ENCODE results near the gene GJA3.
"Not testable (repeated sequence)": the region's sequence is repeated elsewhere in the genome, so short reads cannot be mapped to it uniquely, and the experiment has no call there.

The GJA3 gene

DNA sequence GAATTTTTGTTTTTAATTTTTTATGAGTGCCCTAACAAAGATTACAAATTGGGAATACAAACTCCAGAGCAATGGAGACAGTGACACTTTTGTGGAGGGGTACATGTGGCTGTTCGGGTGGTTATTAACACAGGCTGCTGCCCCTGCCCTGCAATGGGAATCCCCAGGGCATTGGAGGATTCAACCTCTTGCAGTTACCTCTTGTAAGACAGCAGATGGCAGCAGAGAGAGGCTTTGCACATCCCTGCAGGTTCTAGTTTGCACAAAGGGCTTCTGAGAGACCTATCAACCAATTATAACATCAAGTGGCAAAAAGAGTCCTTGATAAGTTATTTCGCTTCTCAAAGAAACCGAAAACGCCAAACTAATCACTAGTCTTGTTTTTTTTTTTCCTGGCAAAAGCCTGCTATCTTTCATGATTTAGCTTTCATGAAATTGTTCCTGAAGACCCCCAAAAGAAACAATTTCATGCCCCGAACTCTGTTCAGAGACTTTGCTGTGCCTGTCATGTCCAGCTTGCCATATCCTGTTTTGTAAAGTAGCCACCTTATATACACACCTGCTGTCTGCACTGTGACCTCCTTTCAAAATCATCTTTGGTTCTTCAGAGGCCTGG lies 21.5 kb upstream of the GJA3 start:
- no peak for DNase-seq (ENCODE audit: low read depth in 2 of 2, low spot score in 1 of 2)

DNA sequence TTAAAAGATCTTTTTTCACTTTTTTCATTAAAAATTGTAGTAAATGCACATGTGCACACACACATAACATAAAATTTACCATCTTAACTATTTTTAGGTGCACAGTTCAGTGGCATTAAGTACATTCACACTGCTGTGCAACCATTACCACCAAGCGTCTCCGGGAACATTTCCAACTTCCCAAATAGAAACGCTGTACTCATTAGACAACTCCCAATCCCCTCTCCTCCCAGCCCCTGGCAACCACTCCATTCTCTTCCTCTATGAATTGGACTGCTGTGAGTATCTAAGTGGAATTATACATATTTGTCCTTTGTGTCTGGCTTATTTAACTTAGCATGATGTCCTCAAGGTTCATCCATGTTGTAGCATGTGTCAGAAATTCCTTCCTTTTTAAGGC lies 20.3 kb upstream of the GJA3 start:
- no peak for DNase-seq (ENCODE audit: low read depth in 2 of 2, low spot score in 1 of 2)

DNA sequence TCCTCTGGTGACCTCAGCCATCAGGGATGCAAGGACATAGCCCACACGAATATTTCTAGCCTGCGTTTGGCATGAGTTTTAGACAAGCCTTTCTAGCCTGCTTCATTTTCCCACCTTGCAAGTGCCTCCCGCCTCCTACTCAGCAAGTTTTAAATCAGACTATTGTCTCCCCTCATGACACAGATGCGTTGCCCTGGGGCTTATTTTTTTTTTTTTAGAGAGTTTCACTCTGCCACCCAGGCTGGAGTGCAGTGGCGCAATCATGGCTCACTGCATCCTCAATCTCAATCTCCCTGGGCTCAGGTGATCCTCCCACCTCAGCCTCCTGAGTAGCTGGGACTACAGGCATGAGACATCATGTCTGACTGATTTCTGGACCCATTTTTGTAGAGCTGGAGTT lies 17.3 kb upstream of the GJA3 start:
- DNase-seq (ENCODE audit: low read depth in 2 of 2, low spot score in 1 of 2), result no peak

DNA sequence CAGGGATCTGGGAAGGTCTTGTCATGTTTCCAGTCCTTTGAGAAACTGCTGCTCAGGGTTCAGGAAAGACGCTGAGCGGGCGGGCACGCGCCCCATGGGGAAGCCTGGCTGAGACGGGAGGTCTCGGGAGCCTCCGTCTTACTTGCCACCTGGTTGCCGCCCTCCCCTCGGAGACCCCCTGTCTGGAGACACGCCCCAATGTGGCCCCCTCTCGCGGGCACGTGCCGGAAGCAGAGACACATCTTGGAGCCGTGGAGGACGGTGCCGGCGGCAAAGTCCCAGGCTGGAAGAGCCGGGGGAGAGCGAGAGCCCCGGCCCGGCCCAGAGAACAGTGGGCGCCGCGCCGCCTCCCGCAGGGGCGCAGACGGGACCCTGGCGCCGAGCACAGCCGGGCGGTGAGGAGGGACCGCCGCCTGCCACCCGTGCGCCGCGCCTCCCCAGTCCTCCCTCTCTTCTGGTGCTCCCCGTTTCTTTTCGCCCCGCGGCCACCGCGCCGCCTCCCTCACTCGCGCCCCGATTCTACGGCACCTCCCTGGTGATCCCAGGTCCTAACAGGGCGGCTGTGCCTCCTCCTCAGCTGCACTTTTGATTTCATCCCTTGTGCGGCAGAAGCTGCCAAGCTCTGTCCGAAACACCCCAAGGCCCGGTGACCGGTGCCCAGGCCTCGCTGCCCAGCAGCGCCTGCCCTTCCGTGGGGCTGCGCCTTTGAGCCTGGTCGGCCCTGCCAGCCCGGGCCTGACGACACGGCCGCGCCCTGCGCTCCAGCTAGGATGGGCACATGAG lies 16.4 kb upstream of the GJA3 start:
- no peak for DNase-seq (ENCODE audit: low read depth in 2 of 2, low spot score in 1 of 2)

DNA sequence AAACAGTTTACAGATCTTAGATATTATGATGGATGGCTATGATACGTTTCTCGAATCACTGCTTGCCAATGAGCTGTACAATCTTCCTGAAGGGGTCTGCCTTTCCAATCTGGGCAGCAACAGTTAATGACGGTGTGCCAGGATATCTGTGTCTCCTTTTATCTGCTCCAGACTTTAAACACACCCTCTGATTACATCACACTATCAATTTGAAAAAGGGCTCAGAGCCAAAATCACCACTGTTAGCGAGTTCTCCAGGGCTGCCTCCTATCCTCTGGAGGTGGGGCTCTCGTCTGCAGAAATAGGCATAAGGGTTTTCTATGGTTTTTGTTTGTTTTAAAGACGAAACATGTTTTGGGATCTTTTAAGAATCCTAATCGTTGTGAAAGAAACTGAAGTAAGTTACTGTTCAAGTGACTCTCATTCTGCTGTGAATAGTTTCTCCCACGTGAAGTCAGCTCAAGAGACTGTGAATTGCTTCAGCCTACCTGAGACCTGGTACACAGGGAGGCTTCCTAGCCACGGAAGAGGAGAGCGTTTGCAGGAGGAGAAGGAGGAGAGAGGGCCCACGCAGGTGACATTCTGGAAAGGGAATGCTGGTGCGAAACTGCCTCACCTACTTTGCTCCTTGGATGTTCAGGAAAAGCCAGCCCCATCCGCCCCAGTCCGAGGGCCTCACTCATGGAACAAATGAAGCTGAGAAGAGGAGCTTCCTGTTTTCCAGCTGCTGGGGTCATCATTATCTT lies 15.2 kb upstream of the GJA3 start:
- no peak for DNase-seq (ENCODE audit: low read depth in 2 of 2, low spot score in 1 of 2)

DNA sequence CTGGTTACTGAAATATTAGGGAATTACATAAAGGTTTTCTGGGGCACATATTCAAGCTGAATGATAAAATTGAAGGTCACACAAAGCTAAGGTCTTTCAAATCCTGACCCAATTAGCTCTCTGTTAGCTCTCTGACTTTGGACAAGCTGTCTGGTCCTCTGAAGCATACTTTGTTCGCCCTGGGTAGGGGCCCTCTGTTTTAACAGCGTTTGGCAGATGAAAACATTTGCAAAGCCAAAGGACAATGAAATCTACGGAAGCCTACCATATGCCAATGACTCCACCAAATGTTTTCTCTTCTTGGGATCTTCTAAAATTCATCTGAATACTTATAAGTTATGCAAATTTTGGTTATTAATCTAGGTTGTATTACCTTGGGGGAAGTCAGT lies 14.5 kb upstream of the GJA3 start:
- DNase-seq (ENCODE audit: low read depth in 2 of 2, low spot score in 1 of 2), result no peak

DNA sequence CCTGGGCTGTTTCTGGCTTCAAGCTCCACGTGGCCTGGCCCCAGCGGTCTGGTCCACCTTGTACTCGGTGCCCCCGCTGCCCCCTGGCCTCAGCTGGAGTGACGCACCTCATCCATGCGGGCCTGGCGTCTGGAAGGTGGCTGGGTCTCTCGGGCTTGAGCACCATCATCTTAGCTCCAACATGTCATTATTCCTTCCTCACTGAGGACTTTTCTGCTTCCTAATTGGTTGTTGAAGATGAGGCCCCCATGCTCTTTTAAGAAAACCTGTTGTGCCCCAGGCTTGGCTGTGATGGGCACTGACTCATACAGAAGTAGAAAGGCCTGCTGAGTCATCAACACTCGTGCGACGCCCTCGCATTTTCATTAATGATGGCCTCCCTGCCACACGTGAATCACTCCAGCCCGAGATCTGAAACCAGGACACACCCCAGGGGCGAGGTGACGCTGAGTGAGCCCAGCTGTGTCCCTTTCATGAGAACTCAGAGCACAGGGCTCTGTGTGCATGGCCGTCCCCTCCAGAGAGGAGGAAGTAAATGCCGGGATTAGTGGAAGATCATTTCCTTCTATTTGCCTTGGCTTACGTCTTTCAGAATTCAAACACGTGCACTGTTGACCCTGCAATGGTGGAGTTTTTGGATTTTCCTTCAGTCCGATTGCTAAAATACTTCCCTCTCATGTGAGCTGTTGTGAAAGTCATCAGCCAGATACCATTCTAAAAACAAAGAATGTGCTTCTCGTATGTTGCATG lies 14.0 kb upstream of the GJA3 start:
- DNase-seq (ENCODE audit: low read depth in 2 of 2, low spot score in 1 of 2), result peak; percentile 48 to 61

DNA sequence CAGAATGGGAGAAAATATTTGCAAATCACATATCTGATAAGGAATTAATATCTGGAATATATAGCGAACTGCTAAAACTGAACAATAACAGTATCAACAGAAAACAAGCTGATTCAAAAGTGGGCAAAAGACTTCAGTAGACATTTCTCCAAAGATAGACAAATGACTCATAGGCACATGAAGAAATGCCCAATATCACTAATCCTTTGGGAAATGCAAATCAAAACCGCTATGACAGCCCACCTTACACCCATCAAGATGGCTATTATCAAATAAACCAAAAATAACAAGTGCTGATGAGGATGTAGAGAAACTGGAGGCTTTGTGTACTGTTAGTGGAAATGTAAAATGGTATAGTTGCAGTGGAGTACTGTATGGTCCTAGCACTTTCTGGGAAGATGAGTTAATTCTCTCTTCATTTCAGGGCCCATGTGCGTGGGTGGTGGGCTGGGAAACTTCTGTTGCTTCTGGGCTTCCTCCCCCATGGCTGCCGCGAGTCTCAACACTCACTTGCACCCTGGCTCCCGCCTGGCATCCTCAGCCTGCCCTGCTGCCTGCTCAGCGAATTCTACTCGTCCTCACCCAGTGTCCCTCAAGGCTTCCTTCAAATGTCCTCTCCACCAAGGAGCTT lies 12.4 kb upstream of the GJA3 start:
- DNase-seq (ENCODE audit: low read depth in 2 of 2, low spot score in 1 of 2), result no peak

DNA sequence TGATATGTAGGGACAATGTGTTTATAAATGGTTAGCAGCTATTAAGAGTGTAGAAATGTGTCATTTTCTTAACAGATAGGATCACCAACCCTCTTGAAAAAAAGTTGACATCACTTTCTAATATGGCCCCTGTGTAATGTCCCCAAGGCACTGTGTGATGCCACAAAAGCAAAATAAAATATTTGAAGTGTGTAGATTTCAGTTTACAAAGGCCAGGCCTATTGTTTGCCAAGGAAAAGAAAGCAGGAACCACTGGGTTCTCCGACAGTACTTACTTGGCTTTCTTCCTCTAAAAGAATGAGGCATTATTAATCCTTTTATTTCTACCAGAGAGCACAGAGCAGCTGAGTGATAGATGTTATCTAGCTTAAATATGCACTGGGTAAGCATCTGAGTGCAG lies 10.5 kb upstream of the GJA3 start:
- no peak for DNase-seq (ENCODE audit: low read depth in 2 of 2, low spot score in 1 of 2)

DNA sequence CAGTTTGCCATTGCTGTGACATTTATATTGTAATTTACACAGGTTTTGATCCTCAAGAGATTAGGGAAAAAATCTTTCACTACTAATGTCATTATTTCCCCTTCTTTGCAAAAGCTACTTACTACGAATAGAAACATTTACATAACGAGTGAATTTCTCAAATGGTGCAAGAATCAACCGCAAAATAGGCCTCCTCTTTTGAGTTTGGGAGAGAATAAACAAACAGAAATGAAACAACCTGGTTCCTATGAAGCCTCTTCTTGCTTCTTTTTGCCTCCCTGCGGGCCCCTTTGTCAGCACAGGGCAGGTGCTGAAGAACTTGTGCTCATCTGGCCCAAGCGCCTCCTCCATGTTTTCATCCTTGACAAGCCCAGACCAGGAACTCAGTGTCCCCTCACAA lies 10.1 kb upstream of the GJA3 start:
- DNase-seq (ENCODE audit: low read depth in 2 of 2, low spot score in 1 of 2), result no peak

DNA sequence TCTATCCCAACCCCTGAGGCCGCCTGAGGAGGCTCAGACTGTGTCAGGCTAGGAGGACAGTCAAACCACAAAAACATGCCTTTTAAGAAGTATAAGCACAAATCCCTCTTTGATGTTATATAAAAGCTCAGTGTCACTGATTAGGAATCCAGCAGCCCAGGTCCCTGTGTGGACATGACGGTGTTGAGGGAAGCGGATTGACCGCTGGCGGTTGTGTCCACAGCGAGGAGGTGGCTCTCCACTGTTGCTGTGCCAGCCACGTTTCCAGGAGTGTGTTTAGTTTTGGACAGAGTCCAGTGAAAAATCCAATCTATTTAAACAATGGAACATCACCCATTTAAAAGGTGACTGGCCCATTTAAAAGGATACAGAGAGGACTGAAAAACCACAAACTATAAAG lies 7.5 kb upstream of the GJA3 start:
- DNase-seq (ENCODE audit: low read depth in 2 of 2, low spot score in 1 of 2), result no peak

DNA sequence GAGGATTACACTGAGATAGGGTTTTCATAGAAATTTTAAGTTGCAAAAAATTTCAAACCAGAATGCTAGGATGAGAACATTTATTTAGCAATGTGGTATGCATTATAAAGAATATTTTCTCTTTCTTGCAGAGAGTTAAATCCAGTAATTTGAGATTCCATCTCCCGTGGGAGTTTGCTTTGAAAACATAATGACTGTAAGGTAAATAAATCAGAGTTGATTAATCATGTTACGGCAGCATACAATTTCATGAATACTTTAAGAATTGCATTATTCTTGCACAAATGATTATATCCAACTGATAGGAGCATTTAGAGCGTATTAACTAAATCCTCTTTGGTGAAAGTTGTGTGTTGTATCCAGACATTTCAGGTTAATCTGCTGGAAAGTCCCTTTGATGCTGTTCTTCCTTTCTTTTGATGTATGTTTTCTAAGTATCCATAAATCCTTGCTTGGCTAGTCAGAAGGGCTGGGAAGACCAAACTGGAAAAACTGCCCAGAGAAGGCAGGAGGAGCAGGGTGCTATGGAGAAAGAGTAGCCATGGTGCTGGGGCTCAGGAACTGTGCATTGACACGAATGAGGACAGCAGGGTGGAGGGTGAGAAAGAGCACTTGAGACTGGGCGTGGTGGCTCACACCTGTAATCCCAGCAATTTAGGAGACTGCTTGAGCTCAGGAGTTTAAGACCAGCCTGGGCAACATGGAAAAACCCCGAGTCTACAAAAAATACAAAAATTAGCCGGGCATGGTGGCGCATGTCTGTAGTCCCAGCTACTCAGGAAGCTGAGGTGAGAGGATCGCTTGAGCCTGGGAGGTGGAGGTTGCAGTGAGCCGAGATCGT lies 4.8 kb upstream of the GJA3 start:
- DNase-seq (ENCODE audit: low read depth in 2 of 2, low spot score in 1 of 2), result no peak

DNA sequence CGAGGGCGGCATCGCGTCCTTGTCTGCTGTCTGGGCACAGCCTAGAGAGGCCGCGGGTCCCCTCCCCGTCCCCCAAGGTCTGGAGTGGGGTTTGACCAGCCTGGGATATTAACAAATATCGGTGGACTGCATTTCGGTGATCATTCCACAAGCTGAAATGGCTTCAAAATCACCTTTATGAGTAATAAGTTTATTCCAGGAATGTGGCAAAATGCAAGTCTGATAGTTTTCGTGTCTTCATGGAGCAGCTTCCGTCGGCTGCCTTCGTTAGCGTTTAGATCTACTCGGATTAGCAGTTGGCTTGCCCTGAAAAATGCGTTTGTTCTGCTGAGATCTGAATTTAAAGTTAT lies 1.1 kb upstream of the GJA3 start:
- DNase-seq (ENCODE audit: low read depth in 2 of 2, low spot score in 1 of 2), result no peak

DNA sequence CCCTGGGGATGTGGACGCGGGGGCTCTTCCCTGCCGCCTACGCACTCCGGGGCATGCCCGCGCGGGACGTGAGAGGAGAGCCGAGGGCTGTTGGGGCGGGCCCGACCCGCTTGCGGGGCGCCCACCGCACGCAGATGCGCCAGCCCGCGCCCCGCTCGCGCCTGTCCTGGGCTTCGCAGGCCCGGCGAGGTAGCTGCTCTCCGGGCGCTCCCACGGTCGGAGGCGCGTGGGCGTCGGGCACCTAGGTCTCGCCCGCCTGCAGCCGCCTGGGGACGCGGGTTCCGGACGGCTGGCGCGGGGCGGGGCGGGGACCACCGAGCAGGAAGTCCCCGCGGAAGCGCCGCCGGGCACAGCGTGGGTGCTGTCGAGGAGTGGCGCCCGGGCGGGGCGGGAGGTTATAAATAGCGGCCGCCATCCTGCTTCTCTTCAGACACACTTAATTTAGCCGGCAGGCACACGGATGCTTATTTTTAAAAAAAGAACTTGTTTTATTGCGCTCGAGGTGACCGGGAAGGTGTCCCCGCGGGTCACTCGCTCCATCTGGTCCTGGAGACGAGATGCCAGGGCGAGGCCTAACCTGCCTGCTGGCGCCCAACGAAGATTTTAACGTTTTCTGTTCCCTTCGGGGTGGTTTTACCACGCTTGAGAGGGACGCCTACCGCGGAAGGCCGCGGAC lies 561 bp upstream of the GJA3 start:
- peak; percentile 22 to 48 for DNase-seq (ENCODE audit: low read depth in 2 of 2, low spot score in 1 of 2)

DNA sequence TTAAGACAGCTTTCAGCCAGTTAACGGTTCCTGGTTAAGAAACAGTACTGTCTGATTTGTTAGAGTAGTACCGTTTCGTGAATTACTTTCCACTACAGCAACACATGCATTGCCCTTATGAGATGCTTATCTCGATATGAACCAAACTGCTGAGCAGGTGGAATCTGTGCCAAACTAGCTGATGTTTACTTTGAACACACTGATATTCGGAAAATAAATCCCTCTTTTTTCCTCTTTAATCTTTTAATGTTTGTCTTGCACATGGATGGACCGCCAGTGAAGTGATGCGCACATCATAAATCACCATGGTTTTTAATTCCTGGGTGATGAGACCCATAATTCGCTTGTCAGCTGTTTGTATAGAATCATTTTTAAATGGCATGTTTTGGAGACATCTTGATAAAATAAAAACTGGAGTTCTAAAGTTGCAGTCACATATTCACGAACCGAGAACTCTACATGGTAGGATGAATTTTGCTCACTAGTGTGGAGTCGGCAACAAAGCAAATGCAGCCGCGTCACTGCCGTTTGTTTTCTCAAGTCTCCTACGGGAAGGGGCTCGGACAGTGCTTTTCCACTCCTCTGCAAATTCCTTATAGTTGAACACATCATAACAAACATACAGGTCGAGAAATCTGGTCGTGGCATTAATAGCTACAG lies 1.1 kb downstream of the GJA3 start:
- no peak for DNase-seq (ENCODE audit: low read depth in 2 of 2, low spot score in 1 of 2)

DNA sequence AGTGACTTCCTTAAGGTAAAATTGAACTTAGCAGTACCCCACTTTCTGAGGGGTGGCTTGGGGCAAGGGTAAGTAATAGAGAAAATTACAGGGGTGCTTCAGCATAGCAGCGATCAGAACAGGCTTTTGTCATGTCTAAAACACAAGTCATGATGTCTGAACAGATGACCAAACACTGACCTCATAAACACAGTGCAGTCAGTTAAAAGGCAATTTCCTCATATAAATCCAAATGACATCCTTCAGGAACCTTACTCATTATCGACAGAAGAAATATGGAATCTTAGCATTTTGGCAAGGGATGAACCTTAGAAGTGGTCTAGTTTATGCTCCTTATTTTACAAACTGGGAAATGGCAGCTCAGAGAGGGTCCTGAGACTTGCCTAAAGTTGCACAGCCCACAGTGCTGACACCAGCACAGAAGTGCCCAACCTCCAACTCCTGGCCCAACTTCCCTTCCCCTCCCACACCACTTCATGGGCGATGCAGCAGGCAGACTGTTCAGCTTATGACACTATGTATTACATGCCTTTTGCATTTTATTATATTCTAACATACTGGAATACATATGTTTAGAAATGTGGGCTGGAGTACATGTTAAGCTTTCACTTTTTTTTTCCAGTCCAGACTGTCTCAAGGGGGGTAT lies 3.6 kb downstream of the GJA3 start:
- DNase-seq (ENCODE audit: low read depth in 2 of 2, low spot score in 1 of 2), result no peak

DNA sequence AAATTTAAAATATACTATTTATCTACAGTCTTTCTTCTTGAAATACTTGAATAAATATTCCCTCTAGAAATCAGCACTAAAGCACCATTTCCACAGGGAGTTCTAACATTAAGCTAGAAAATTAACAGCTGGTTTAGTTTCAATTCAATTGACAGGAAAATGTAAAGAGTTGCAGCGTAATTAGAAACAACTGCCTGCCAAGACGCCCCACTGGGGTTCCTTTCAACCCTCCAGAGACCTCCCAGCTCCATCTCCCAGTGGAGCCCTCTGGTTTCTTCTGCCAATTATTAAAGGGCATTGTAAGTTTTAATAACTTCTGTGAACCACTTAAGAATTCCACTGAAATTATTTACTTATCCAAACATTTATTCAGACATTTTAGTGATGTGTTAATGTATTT lies 4.2 kb downstream of the GJA3 start:
- no peak for DNase-seq (ENCODE audit: low read depth in 2 of 2, low spot score in 1 of 2)

DNA sequence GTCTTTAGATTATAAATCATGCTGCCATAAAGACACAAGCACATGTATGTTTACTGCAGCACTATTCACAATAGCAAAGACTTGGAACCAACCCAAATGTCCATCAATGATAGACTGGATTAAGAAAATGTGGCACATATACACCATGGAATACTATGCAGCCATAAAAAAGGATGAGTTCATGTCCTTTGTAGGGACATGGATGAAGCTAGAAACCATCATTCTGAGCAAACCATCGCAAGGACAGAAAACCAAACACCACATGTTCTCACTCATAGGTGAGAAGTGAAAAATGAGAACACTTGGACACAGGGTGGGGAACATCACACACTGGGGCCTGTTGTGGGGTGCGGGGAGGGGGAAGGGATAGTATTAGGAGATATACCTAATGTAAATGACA lies 7.6 kb downstream of the GJA3 start:
- DNase-seq (ENCODE audit: low read depth in 2 of 2, low spot score in 1 of 2), result not testable (repeated sequence)

DNA sequence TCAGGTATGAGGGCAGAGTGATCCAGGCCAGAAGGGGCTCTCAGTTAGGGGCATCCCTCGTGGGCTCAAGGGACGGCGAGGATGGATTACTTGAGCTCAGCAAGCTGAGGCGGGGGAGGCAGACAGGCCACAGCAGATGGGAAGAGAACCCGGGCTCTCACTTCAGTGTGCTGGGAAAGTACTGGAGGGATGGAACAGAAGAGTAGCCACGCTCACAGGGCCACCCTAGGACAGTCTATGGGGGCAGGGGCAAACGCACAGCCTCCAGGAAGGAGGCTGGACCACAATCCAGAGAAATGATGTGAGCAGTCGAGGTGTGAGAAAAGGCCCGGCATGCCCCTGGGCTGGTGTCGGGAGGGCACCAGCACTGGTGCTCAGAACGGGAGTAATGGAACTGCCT lies 9.2 kb downstream of the GJA3 start:
- no peak for DNase-seq (ENCODE audit: low read depth in 2 of 2, low spot score in 1 of 2)

All from stimulated activated CD8-positive, alpha-beta memory T cell treated with anti-CD3 and anti-CD28 coated beads, Interleukin-4, amount 100 ng/mL, for 4 hours (primary cell).